Activated T-cell treated with anti-CD3 and anti-CD28 coated beads for 4 hours (primary cell): Measurements from ENCODE around the gene H2AZ1.

ENCODE experiments used
- DNase-seq: peaks from one replicate; pipeline ENCODE4 v3.0.0-alpha.2; 2020

The H2AZ1 gene

DNA sequence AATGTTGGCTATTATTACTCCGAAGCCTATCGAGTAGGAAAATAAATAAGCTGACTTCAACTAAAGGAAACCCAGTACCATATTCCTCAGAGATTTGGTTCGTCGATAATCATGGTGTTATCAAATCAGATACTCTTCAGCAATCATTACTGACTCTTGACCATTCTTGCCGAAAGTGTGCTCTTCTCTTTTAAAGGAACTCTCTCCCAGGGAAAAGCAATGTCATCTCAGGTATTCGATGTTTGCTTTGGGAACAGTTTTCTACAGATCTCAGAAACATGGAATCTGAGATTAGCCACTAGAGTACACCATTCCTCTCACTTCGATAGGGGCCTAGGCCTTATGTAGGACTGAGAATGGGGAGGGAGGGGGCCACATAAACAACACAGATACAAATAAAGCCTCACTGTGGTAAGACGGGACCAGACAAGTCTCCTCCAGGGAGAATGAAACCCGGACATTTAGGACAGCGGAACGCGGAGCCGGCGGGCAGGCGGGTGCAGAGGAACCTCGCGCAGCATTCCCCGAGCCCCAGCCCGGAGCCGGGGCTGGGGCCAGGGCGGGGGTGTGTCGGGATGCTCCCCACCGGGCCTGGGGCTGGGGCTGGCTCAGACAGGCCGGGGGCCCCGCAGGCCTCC is 4.2 kb downstream of the H2AZ1 start:
- DNase-seq, result no peak

DNA sequence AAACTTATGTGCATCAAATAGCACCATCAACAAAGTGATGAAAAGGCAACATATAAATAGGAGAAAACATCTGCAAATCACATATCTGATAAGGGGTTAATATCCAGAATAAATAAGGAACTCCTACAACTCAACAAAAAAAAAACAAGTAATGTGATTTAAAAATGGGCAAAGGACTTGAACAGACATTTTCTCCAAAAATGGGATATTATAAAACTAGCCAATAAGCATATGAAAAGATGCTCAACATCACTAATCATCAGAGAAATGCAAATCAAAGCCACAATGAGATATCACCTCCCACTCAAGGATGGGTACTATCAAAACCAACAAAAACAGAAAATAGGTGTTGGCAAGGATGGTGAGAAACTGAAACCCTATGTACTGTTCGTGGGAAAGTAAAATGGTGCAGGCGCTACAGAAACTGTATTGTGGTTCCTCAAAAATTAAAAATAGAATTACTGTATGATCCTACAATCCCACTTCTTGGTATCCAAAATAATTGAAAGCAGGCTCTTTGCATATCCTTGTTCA is 6.1 kb downstream of the H2AZ1 start:
- no peak for DNase-seq

DNA sequence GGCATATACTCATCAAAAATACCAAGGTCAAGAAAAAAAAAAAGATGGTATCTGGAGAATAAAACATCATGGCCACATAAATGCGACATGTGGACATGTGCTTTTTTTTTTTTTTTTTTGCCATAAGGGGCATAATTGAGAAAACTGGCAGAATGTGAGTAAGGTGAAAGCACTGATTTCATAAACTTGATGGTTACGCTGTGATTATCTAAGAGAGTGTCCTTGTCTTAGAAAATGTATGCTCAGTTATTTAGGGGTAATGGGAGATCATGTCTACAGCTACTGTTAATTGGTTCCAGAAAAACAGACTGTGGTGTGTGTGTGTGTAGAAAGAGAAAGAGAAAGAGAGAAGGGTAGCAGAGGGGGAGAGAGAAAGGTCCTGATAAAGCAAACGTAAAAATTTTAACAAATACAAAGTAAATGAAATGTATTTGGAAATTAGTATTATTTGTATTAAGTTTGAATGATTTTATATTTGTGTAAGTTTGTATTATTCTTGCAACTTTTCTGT is 11.8 kb downstream of the H2AZ1 start:
- no peak for DNase-seq

DNA sequence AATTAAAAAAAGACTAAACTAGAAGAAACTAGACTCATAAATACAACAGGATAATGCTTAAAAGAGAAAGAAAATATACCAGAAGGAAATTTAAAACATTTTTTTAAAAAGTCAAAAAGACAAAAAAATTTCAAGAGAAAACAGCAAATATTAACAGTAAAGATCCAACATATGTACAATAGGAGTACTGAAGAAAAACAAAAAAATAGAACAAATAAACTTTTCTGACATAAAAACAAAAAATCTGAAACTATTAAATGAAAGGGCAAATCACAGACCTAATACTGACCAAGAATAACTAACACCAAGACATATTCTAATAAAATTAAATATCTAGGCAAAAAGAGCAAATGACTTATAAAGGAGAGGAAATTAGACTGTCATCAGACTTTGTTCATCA is 15.2 kb downstream of the H2AZ1 start:
- no peak for DNase-seq

DNA sequence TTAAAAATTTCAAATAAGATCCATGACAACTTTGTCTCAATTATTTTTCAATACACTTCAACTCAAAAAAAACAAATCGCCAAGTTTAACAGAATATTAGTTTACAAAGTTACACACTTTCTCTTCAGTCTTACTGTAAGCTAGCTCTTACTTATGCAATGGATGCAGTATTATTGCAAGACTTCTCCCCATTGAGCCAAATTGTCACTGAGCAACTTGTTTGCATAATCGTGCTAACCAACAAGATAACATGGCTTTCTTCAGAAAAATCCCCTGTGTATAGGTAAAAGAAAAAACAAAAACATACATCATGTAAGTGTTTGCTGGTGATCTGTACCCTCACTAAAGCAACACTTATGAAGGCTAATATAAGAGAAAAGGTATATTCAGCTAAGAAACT is 22.5 kb downstream of the H2AZ1 start:
- no peak for DNase-seq

DNA sequence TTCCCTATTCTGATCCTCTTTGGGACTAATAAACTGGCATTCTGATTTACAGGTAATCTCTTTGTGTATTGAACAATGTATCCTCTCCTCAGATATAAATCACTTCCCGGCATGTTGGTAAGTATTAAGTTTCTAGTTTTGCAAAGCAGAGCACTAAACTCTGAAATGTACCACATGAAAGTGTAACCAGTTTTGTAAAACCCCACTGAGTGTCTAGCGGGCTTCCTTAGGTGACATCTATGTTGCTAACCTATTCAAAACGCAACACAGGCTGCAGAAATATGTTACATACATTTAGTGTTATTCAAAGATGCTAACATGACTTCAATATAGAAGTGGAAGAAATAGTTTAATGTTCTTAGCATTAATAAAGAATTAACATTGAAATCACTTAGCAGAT is 28.9 kb downstream of the H2AZ1 start:
- DNase-seq, result no peak

DNA sequence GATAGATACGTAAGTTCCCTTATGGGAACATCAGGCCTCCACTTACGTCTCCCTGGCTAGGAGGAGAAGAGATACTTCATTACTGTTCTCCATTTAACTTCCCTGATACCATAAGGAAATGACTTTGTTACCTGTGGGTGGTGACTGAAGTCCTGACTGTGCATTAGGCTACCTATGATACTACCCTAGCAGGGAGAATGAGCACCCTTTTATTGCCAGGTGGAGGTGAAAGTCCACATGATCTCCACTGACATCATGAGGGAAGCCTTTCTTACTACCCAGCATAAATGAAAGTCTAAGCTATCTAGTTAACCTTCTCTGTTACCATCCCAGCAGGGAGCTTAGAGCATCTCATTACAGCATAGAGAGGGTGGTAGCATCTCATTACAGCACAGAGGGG is 31.4 kb downstream of the H2AZ1 start:
- DNase-seq, result no peak

DNA sequence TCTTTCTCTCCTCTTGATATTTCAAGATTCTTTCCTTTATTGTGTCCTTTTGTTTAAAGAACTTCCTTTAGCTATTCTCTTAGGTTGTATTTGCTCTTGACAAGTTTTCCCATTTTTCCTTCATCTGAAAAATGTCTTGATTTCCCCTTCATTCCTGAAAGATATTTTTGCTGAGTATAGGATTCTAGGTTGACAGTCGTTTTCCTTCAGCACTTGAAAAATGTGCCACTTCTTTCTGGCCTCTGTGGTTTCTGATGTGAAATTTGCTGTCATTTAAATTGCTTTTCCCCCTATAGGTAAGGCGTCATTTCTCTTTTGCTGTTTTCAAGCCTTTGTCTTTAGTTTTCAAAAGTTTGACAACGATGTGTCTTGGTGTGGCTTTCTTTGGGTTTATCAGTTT is 32.5 kb downstream of the H2AZ1 start:
- DNase-seq, result no peak

DNA sequence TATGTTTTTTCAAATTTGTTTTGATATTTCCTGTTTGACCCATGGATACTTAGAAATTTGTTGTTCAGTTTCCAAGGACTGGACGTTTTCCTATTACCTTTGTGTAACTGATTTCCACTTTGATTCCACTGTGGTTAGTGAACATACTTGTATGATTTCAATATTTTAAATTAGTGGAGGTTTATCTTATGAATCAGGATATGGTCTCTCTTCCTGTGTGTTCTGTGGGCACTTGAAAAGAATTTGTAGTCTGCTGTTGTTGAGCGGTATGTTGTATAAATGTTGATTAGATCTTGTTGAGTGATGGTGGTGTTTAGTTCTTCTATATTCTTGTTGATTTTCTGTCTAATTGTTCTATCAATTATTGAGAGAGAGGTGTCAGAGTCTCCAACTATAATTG is 34.6 kb downstream of the H2AZ1 start:
- no peak for DNase-seq
